GM12874 (cell line): ENCODE data around the gene SLC12A9.

ENCODE experiments used
- CTCF ChIP-seq: IDR thresholded peaks from 2 replicates; pipeline ENCODE4 v1.5.1; 2011; ENCODE audit warnings: low read depth, mild to moderate bottlenecking, control low read depth, low read length, moderate library complexity; ENCODE audit not compliant: insufficient read depth

Gene SLC12A9

GRCh38 chr7:100879685-100880261 is 27.3 kb downstream of the SLC12A9 start:
- no peak for TF ChIP-seq CTCF

DNA sequence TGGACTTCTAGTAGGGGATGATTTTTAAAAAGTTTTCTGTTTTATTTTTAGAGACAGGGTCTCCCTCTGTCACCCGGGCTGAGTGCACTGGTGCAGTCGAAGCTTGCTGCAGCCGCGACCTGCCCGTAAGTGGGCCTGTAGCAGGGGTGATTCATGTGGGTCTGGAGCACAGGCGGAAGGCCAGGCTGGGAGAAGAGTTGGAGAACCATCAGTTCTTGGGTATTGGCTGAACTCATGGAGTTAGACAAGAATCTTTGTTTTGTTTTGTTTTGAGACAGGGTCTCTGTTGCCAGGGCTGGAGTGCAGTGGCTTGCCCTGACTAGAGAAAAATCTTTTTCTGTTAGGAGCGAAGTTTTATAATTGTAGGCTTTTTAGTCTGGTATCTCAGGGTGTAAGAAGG is 28.1 kb downstream of the SLC12A9 start:
- TF ChIP-seq CTCF = no peak

DNA sequence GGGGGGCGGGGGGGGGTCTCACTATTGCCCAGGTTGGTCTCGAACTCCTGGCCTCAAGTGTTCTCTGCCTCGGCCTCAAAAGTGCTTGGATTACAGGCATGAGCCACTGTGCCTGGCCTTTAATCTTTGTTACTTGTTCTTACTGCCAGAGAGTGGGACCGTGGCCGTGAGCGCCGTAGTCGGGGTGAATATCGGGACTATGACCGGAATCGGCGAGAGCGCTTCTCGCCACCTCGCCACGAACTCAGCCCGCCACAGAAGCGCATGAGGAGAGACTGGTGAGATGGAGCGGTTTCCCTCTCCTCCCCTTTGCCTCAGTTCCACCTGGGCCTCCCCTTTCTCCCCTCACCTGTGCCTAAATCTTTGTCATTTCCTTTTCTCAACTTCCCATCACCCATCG is 28.6 kb downstream of the SLC12A9 start:
- no peak for TF ChIP-seq CTCF

DNA sequence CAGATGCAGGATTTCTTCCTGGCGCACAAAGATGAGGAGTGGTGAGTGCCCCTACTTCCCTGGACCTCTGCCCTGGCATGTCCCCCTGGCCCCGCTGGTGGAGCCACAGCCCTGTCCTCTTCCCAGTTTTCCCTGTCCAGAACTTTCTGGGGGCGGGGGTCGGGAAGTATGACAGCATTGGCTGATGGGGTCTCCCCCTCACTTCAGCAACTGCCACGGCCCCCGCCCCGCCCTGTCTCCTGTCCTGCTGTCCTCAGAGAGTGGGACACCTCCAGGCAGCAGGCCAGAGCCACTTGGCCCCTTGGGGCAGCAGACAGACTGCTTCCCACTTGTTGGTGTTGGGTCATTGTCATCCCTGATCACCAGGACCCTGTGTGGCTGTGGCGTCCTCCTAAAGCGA is 29.7 kb downstream of the SLC12A9 start:
- TF ChIP-seq CTCF = no peak

DNA sequence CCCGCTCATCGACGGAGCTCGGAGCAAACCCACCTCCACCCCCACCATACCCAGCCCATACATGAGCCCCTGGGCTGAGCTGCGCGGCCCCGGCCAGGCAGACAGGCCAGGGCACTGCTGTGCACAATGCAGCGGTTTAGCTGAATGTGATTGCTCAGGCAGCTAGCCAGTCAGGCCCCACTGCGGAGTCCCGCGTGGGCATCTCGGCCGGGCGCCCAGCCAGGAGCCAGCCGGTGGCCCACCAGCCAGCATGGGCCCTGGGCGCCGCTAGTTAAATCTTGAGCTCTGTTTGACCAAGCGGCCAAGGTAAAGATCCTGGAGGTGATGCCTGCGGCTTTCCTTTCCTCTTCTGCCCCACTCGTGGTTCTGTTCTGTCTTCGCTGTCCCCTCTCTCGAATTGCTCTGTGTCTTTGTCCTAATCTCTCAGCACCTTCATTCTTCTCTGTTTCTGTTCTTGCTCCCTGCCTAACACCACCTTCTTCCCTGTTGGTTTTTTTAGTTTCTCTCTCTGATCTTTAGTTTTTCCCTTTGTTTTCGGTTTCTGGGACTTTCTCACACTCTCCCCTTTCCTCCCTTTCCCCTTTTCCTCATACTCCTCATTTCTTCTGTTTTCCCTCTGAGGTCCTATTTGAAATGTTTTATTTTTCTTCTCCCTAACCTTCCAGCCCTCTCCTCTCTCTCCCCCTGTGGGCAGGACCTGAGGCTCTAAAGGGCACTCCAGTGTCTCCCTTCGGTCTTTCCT is 30.4 kb downstream of the SLC12A9 start:
- no peak for TF ChIP-seq CTCF

- TF ChIP-seq CTCF = no peak
These were observed 32.4 kb downstream of the SLC12A9 start for GRCh38 chr7:100884736-100885439.

DNA sequence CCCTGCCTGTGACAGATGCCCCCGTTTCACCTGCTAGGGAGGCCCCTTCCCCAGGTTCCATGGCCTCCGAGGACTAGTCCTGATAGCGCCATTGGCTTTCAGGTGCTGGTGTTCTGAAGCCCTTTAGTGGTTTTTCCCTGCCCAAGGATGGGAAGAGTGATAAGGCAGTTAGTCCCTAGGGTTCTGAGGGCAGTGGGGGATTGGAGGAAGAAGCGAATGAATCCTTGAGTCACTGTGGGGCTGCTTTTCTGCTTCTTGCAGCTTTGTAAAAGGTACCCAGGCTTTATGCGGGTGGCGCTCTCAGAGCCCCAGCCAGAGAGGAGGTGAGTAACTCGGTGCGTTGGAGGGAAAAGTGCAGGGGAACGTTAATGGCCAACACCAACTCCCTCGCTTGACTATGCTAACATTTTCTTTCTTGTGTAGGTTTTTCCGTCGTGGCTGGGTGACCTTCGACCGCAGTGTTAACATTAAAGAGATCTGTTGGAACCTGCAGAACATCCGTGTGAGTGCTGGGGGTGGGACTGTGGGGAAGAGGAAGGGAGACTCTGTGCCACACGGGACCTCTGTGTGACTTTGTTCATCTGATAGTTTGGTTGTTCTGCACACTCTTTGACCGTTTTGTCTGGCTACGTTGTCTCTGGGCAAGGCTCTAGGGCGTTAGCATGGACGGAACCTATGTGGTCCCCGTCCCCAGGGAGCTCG is 33.1 kb downstream of the SLC12A9 start:
- TF ChIP-seq CTCF = no peak
